GM19043 (cell line): ENCODE results near the gene ILK.
A peak's percentile ranks its signal among the peaks of the same experiment; 100 is the strongest.

Experiments used
- ATAC-seq: cut with Tn5 transposase; IDR thresholded peaks from one replicate; pipeline ENCODE4 v1.9.1; 2021; ENCODE audit warnings: low read depth; ENCODE audit not compliant: unreplicated experiment

The ILK gene

GRCh38 chr11:6603287-6604080 is at the start of gene ILK, which contains the start of gene RRP8:
Gene ILK, plus strand, starts transcription at chr11:6603774. Its CDS starts 498 bp downstream, at chr11:6604272.
Gene RRP8, minus strand, starts transcription at chr11:6603616. Its CDS starts 114 bp downstream, at chr11:6603502.
- ATAC-seq = peak; percentile 63

GRCh38 chr11:6554828-6555706 is 48.5 kb upstream of the ILK start:
- no peak for ATAC-seq

- ATAC-seq = no peak
Measured at GRCh38 chr11:6556139-6556949, 47.2 kb upstream of the ILK start.

- no peak for ATAC-seq
Measured at GRCh38 chr11:6557063-6557462, 46.5 kb upstream of the ILK start.

GRCh38 chr11:6557761-6558674 is 45.6 kb upstream of the ILK start:
- no peak for ATAC-seq

GRCh38 chr11:6559369-6559768 is 44.2 kb upstream of the ILK start:
- ATAC-seq = no peak

- ATAC-seq = no peak
Measured at GRCh38 chr11:6561288-6561687, 42.3 kb upstream of the ILK start.

GRCh38 chr11:6563121-6563619 is 40.4 kb upstream of the ILK start:
- ATAC-seq = no peak

GRCh38 chr11:6563667-6564066 is 39.9 kb upstream of the ILK start:
- ATAC-seq = no peak

GRCh38 chr11:6565325-6565724 is 38.2 kb upstream of the ILK start:
- no peak for ATAC-seq

GRCh38 chr11:6565988-6566703 is 37.4 kb upstream of the ILK start:
- ATAC-seq = no peak

- no peak for ATAC-seq
Measured at GRCh38 chr11:6566704-6567370, 36.7 kb upstream of the ILK start.

- ATAC-seq = no peak
Measured at GRCh38 chr11:6567371-6567745, 36.2 kb upstream of the ILK start.

GRCh38 chr11:6568191-6568918 is 35.2 kb upstream of the ILK start:
- ATAC-seq = no peak

- ATAC-seq = no peak
Measured at GRCh38 chr11:6569706-6570105, 33.9 kb upstream of the ILK start.

- no peak for ATAC-seq
Measured at GRCh38 chr11:6570691-6571427, 32.7 kb upstream of the ILK start.

GRCh38 chr11:6571434-6572008 is 32.1 kb upstream of the ILK start:
- ATAC-seq = no peak
